Epithelial cell of esophagus (primary cell): ENCODE measurements around the gene SPTBN4.

Experiments
- DNase-seq: peaks from one replicate; pipeline ENCODE4 v3.0.0; 2010; ENCODE audit warnings: low read depth
- H3K4me3 ChIP-seq: 2 replicates; pipeline ENCODE4 v1.5.1; 2011; ENCODE audit warnings: mild to moderate bottlenecking, low read length, control low read depth
- TF ChIP-seq, protein P1 (sequence below): IDR thresholded peaks from 2 replicates; pipeline ENCODE4 v1.5.1; 2011; ENCODE audit warnings: low read depth, mild to moderate bottlenecking, low read length, control low read depth, inconsistent platforms; ENCODE audit not compliant: insufficient read depth; ENCODE audit errors: missing control alignments

The SPTBN4 gene

GRCh38 chr19:40570313-40571004, 103.7 kb downstream of the SPTBN4 start:
- H3K4me3 ChIP-seq, result peak overlapping the region; percentile 55
- DNase-seq, result peak; percentile 100
- TF ChIP-seq, protein P1, sequence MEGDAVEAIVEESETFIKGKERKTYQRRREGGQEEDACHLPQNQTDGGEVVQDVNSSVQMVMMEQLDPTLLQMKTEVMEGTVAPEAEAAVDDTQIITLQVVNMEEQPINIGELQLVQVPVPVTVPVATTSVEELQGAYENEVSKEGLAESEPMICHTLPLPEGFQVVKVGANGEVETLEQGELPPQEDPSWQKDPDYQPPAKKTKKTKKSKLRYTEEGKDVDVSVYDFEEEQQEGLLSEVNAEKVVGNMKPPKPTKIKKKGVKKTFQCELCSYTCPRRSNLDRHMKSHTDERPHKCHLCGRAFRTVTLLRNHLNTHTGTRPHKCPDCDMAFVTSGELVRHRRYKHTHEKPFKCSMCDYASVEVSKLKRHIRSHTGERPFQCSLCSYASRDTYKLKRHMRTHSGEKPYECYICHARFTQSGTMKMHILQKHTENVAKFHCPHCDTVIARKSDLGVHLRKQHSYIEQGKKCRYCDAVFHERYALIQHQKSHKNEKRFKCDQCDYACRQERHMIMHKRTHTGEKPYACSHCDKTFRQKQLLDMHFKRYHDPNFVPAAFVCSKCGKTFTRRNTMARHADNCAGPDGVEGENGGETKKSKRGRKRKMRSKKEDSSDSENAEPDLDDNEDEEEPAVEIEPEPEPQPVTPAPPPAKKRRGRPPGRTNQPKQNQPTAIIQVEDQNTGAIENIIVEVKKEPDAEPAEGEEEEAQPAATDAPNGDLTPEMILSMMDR, result no peak

GRCh38 chr19:40571005-40571318, 104.2 kb downstream of the SPTBN4 start:
- peak overlapping the region; percentile 11 for H3K4me3 ChIP-seq
- TF ChIP-seq, protein P1, result no peak

DNA sequence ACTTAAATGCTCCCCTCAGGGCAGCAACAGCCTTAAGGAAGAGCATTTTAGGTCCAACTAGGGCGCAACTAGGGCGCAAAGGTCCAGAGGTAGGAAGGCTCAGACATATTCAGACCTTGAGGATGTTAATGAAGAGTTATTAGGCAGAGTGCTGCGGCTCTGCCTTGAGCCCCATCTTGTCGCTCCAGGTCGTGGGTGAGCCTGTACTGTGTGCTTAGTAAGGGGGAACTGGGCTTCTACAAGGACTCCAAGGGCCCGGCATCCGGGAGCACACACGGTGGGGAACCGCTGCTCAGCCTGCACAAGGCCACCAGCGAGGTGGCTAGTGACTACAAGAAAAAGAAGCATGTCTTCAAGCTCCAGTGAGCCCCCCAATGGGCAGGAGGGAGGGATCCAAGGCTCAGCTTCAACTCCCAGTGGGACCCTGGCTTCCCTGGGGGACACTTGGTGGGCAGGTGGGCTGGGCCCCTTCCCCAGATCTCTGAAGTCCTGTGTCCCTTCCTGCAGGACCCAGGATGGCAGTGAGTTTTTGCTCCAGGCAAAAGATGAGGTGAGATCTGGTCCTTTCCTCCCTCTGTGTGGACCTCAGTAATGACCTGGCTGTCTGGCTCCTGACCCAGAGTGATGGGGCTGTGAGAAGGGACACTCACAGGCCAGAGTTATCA, 105.2 kb downstream of the SPTBN4 start:
- DNase-seq, result no peak
- H3K4me3 ChIP-seq, result no peak overlapping the region
- TF ChIP-seq, protein P1, result no peak

More at GRCh38 chr19:40571005-40571318, 104.2 kb downstream of the SPTBN4 start:
- no peak for DNase-seq

- no peak for DNase-seq
- TF ChIP-seq, protein P1, result no peak
- no peak overlapping the region for H3K4me3 ChIP-seq
These were observed 108.5 kb downstream of the SPTBN4 start for GRCh38 chr19:40575326-40575725.

GRCh38 chr19:40576151-40576584, 109.4 kb downstream of the SPTBN4 start:
- peak overlapping the region; percentile 84 for H3K4me3 ChIP-seq
- no peak for DNase-seq
- TF ChIP-seq, protein P1, result no peak

DNA sequence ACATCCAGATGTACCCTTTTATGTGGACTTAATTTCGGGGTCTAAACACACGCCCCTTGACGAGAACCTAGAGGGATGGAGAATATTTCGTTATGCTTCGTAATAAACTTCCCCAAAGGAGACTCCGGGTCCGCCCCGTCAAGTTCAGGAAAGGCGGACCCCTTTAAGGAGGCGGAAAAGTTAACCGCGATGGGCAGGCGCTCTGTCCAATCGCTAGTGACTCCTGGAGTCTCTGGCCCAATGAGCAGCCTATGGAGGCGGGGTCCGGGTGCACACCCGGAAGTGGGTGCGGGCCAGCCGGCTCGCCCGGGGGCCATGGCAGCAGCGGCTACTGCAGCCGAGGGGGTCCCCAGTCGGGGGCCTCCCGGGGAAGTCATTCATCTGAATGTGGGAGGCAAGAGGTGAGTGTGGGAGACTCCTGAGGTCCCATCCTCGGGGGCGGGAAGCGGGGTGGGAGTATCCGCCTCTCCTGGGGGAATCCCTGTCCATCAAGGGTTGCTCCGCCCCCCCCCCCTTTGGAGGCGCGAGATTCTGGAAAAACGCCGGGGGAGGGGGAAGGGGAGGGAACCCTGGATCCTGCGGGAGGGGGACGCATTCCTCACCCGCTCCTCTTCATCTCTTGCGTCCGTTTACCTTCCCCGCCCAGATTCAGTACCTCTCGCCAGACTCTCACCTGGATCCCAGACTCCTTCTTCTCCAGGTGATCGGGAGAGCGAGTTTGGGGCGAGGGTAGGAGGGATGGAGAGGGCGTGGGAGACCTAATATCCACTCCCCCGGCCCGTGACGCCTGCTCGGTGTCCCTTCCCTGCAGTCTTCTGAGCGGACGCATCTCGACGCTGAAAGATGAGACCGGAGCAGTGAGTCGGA, 110.0 kb downstream of the SPTBN4 start, which contains the start of gene SHKBP1:
SHKBP1 (plus strand) TSS at position 289 of the 867 bp plus-strand sequence; CDS start at position 316, 27 bp downstream.
- peak within 1 kb of the TSS; percentile 84 for H3K4me3 ChIP-seq
- TF ChIP-seq, protein P1, result no peak
- DNase-seq, result peak; percentile 94
